Kidney (tissue), 14 donors: ENCODE measurements around the gene DNAH17. TPM values are rescaled to one million over a fixed set of nuclear protein-coding genes. Genes with fewer than 3 reads are reported as not detected.
A peak's percentile ranks its signal among the peaks of the same experiment; 100 is the strongest.

Experiments used
- DNase-seq, 5 donors: peaks; one replicate each; pipeline ENCODE4 v3.0.0-alpha.2; 2013 to 2020
- FAIRE-seq: peaks from 2 replicates; lab custom pipeline; 2012; peaks lifted over from hg19 to GRCh38; lab: Jason Lieb, UNC
- H3K27ac ChIP-seq, 2 donors: one replicate each; pipeline ENCODE4 v1.7.0; 2013; ENCODE audit warnings: low read depth in 2 of 2, low read length in 2 of 2, inconsistent platforms in 1 of 2
- H3K27me3 ChIP-seq: one replicate; pipeline ENCODE4 v1.7.1; 2013; ENCODE audit warnings: low read length, inconsistent platforms; ENCODE audit not compliant: control insufficient read depth, insufficient read depth
- H3K36me3 ChIP-seq, 3 donors: one replicate each; pipeline versions ENCODE4 v1.7.0 to v1.7.1; 2013; ENCODE audit warnings: low read length in 3 of 3, control low read depth in 1 of 3, inconsistent platforms in 1 of 3; ENCODE audit not compliant: insufficient read depth in 3 of 3, control insufficient read depth in 2 of 3
- H3K4me1 ChIP-seq, 3 donors: one replicate each; pipeline versions ENCODE4 v1.7.0 to v1.7.1; 2013; ENCODE audit warnings: low read length in 3 of 3, inconsistent platforms in 1 of 3, low read depth in 1 of 3; ENCODE audit not compliant: control insufficient read depth in 2 of 3, insufficient read depth in 2 of 3
- H3K4me3 ChIP-seq, 3 donors: one replicate each; pipeline versions ENCODE4 v1.7.0 to v1.8.1; 2013; ENCODE audit warnings: low read length in 3 of 3, control low read depth in 1 of 3, inconsistent platforms in 1 of 3
- H3K9ac ChIP-seq, 3 donors: one replicate each; pipeline versions ENCODE4 v1.7.0 to v1.7.1; 2013; ENCODE audit warnings: low read length in 3 of 3, control low read depth in 1 of 3, inconsistent platforms in 1 of 3
- H3K9me3 ChIP-seq, 3 donors: one replicate each; pipeline versions ENCODE4 v1.7.0 to v1.7.1; 2013; ENCODE audit warnings: low read length in 3 of 3, control low read depth in 1 of 3, inconsistent platforms in 1 of 3; ENCODE audit not compliant: control insufficient read depth in 2 of 3, insufficient read depth in 1 of 3
- intact Hi-C: fragments of 100-400 bp; cut with DNase I; formaldehyde crosslinking; loops from one replicate; pipeline ENCODE4 v1.11.1; 2022
- polyA plus RNA-seq: library from polyadenylated mRNA; stranded (reverse); fragments of 350-450 nt; fragmentation: Illumina TruSeq; extraction: RNeasy Lipid Tissue Mini Kit (QIAGEN cat#74804); gene quantifications from one replicate; pipeline ENCODE4 v1.2.3, GENCODE V29; 2014; ENCODE audit warnings: low read depth, low replicate concordance; ENCODE audit not compliant: insufficient read depth
- total RNA-seq: library from RNA; stranded (reverse); fragmentation: NEBNext Ultra II Directional; extraction: Animal tissue kit (Norgen Biotek cat#: 25700); gene quantifications from one replicate; pipeline ENCODE4 v1.2.1, GENCODE V29; 2021
- TF ChIP-seq, protein P1 (sequence below): IDR thresholded peaks from 3 replicates; pipeline ENCODE4 v1.5.1; 2012; ENCODE audit warnings: mild to moderate bottlenecking, moderate library complexity, borderline replicate concordance; ENCODE audit not compliant: insufficient read depth; ENCODE audit errors: extremely low read depth
- donor health status: control.
- donor health status: control.
- donor health status: control.
- donor health status: control.
- donor health status: control.
- donor health status: DM: yes; HTN: yes; CAD: no.
- donor health status: Normal renal cell carcinoma (clear cell type).

DNAH17 gene
- total and polyA plus RNA-seq, 2 donors from 2014 or later: 0.09 to 0.17 TPM

- H3K9ac ChIP-seq: no peak overlapping the region
- intact Hi-C loops: no loop called here
- TF ChIP-seq, protein P1, sequence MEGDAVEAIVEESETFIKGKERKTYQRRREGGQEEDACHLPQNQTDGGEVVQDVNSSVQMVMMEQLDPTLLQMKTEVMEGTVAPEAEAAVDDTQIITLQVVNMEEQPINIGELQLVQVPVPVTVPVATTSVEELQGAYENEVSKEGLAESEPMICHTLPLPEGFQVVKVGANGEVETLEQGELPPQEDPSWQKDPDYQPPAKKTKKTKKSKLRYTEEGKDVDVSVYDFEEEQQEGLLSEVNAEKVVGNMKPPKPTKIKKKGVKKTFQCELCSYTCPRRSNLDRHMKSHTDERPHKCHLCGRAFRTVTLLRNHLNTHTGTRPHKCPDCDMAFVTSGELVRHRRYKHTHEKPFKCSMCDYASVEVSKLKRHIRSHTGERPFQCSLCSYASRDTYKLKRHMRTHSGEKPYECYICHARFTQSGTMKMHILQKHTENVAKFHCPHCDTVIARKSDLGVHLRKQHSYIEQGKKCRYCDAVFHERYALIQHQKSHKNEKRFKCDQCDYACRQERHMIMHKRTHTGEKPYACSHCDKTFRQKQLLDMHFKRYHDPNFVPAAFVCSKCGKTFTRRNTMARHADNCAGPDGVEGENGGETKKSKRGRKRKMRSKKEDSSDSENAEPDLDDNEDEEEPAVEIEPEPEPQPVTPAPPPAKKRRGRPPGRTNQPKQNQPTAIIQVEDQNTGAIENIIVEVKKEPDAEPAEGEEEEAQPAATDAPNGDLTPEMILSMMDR: no peak
- H3K4me1 ChIP-seq: no peaks in the 10 kb centered on the region
- no peak overlapping the region for H3K4me3 ChIP-seq
- FAIRE-seq: no peak
- H3K36me3 ChIP-seq: no peaks in the 10 kb centered on the region
- no peaks in the 10 kb centered on the region for H3K27me3 ChIP-seq
- H3K27ac ChIP-seq: no peak overlapping the region
- DNase-seq: peak in 1 of 5 donors; percentile 38
- no peaks in the 10 kb centered on the region for H3K9me3 ChIP-seq
Measured at GRCh38 chr17:78510141-78511075, 66.8 kb downstream of the DNAH17 start.

DNA sequence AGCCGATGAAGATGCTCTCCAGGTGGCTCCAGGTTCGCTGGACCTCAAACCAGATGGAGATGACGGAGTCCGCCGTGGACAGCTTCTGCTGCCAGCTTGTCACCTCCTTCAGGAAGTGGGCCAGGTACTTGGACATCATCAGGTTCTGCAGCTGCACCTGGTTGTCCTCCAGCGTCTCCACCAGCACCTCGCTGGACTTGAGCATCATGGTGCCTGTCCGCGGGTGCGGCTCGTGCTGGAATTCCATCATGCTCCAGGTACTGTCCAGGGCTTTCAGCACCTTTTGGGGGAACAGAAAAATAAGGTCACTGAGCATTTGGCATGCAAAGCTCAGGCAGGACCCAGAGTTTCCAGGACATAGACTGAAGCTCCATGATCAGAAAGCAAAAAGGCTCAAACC lies 69.7 kb downstream of the DNAH17 start:
- intact Hi-C loops: no loop called here
- Histone ChIP-seq H3K36me3 (no peaks in the 10 kb centered on the region), H3K4me1 (no peaks in the 10 kb centered on the region), H3K27ac (no peak overlapping the region), H3K27me3 (no peaks in the 10 kb centered on the region), H3K9ac (no peak overlapping the region), H3K4me3 (no peak overlapping the region), H3K9me3 (no peaks in the 10 kb centered on the region)
- FAIRE-seq (no peak), DNase-seq (peak in 1 of 5 donors; percentile 43)
- TF ChIP-seq, protein P1: no peak

DNA sequence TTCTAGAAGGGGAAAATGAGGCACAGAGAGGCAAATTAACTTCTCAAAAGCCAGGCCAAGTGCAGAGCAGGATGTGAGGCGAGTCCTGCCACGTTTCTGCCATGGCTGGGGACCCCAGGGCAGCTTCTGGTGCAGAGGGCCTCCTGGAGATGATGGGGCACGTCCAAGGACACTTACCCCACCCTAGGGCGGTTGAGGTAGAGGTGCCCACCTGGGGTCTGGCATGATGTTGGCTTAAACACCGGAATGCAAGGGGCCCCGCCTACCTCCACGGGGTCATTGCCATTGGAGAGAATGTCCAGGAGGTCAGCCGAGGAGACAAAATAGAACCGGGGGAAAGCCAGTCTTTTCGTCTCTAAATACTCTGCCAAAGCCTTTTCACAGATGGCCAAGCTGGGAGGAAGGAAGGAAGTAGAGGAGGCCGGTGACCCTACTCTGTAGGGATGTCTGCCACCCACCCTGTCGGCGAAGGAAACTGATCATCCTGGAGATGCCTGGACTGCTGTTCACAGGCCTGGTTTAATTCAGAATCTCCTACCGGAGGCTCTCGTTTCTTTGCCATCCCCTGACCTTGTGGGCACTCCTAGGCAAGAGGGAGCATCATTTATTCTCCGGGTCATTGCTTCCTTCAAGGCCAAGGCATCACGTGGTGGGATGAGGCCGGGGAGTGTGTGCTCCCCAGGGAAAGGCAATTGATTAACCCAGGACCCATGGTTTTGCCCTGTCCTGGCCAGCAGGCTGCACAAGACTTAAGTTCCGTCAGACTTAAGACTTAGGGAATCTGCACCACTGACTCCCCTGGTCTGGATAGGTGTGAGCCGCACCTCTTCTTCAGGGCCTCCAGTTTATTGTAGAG lies 70.5 kb downstream of the DNAH17 start:
- intact Hi-C loops: no loop called here
- Histone ChIP-seq H3K9me3 (no peaks in the 10 kb centered on the region), H3K4me1 (no peaks in the 10 kb centered on the region), H3K36me3 (no peaks in the 10 kb centered on the region), H3K4me3 (no peak overlapping the region), H3K27me3 (no peaks in the 10 kb centered on the region), H3K9ac (no peak overlapping the region), H3K27ac (no peak overlapping the region)
- peak in 1 of 5 donors; percentile 62 for DNase-seq
- FAIRE-seq: no peak
- TF ChIP-seq, protein P1: no peak
